GM19193 (cell line): ENCODE measurements around the gene PRR15.

ENCODE experiments used
- POLR2A ChIP-seq: IDR thresholded peaks from 4 replicates; pipeline ENCODE4 v1.6.1; 2011; ENCODE audit not compliant: insufficient read depth, insufficient read length; ENCODE audit errors: extremely low read depth

PRR15 gene

GRCh38 chr7:29597266-29597665, 33.6 kb downstream of the PRR15 start:
- TF ChIP-seq POLR2A, result no peak

GRCh38 chr7:29598137-29598536, 34.5 kb downstream of the PRR15 start:
- TF ChIP-seq POLR2A, result no peak

GRCh38 chr7:29598613-29599012, 35.0 kb downstream of the PRR15 start:
- no peak for TF ChIP-seq POLR2A

- no peak for TF ChIP-seq POLR2A
Measured at GRCh38 chr7:29599026-29599425, 35.4 kb downstream of the PRR15 start.

GRCh38 chr7:29600661-29601060, 37.0 kb downstream of the PRR15 start:
- TF ChIP-seq POLR2A, result no peak

- no peak for TF ChIP-seq POLR2A
Measured at GRCh38 chr7:29604052-29604451, 40.4 kb downstream of the PRR15 start.

GRCh38 chr7:29604702-29605101, 41.1 kb downstream of the PRR15 start:
- TF ChIP-seq POLR2A, result no peak

GRCh38 chr7:29605671-29606070, 42.0 kb downstream of the PRR15 start:
- no peak for TF ChIP-seq POLR2A

- no peak for TF ChIP-seq POLR2A
Measured at GRCh38 chr7:29606287-29606721, 42.7 kb downstream of the PRR15 start.

- no peak for TF ChIP-seq POLR2A
Measured at GRCh38 chr7:29606830-29607229, 43.2 kb downstream of the PRR15 start.

- TF ChIP-seq POLR2A, result no peak
Measured at GRCh38 chr7:29607259-29607658, 43.6 kb downstream of the PRR15 start.

- TF ChIP-seq POLR2A, result no peak
Measured at GRCh38 chr7:29607889-29608288, 44.3 kb downstream of the PRR15 start.

- no peak for TF ChIP-seq POLR2A
Measured at GRCh38 chr7:29609162-29610037, 45.8 kb downstream of the PRR15 start.

- TF ChIP-seq POLR2A, result no peak
Measured at GRCh38 chr7:29610086-29610485, 46.5 kb downstream of the PRR15 start.

- TF ChIP-seq POLR2A, result no peak
Measured at GRCh38 chr7:29611941-29612544, 48.4 kb downstream of the PRR15 start.

- no peak for TF ChIP-seq POLR2A
Measured at GRCh38 chr7:29612596-29612995, 49.0 kb downstream of the PRR15 start.
